Thyroid gland (tissue), 4 donors: Measurements from ENCODE around the gene PTPRN2.

Source experiments
- CTCF ChIP-seq, 6 experiments: fragments of 200-600 bp in 3 of 6; fragments of 450-650 bp in 3 of 6; sonication (generic) in 3 of 6; IDR thresholded peaks; one replicate each; pipeline ENCODE4 v1.5.1; 2016 to 2019; ENCODE audit warnings: antibody characterized with exemption in 6 of 6, mild to moderate bottlenecking in 2 of 6, inconsistent platforms in 1 of 6, moderate library complexity in 1 of 6
- POLR2A ChIP-seq, 2 donors: fragments of 450-650 bp; IDR thresholded peaks; one replicate each; pipeline ENCODE4 v1.6.1; 2017; ENCODE audit warnings: antibody characterized with exemption in 2 of 2, mild to moderate bottlenecking in 2 of 2, moderate library complexity in 1 of 2

- TF ChIP-seq CTCF (IDR thresholded peaks at IDR 0.05) (no peak), POLR2A (IDR thresholded peaks at IDR 0.05) (no peak)
Observed at GRCh38 chr7:157983502-157984422, 603.9 kb downstream of the PTPRN2 start.
